ENCODE data around the gene C9. TPM values are rescaled to one million over a fixed set of nuclear protein-coding genes. Genes with fewer than 3 reads are reported as not detected.

Gene C9
- total RNA-seq, 2 donors from 2014 or later: not detected

GRCh38 chr5:39395521-39395920 is 31.2 kb upstream of the C9 start:
- Mint-ChIP-seq H3K4me1 (ENCODE audit: low read depth) (no peaks in the 10 kb centered on the region), H3K27ac (no peak overlapping the region), H3K27me3 (ENCODE audit: low read depth) (no peaks in the 10 kb centered on the region), H3K36me3 (ENCODE audit: insufficient read depth in 2 of 2) (no peaks in the 10 kb centered on the region), H3K9me3 (no peaks in the 10 kb centered on the region), H3K4me3 (no peak overlapping the region)
- ATAC-seq (replicated peaks in 1 of 2): no peak
- no peak for DNase-seq

- Mint-ChIP-seq H3K4me1 (ENCODE audit: low read depth) (no peaks in the 10 kb centered on the region), H3K27ac (no peak overlapping the region), H3K4me3 (no peak overlapping the region), H3K27me3 (ENCODE audit: low read depth) (no peaks in the 10 kb centered on the region), H3K36me3 (ENCODE audit: insufficient read depth in 2 of 2) (no peaks in the 10 kb centered on the region), H3K9me3 (no peaks in the 10 kb centered on the region)
- no peak for DNase-seq
- no peak for ATAC-seq (replicated peaks in 1 of 2)
These were observed 30.7 kb upstream of the C9 start for GRCh38 chr5:39394946-39395345.

GRCh38 chr5:39390945-39391344 is 26.6 kb upstream of the C9 start:
- H3K27me3 Mint-ChIP-seq (ENCODE audit: low read depth): no peaks in the 10 kb centered on the region
- ATAC-seq (replicated peaks in 1 of 2) (no peak), DNase-seq (no peak)
- H3K36me3 Mint-ChIP-seq (ENCODE audit: insufficient read depth in 2 of 2): no peaks in the 10 kb centered on the region
- H3K4me3 Mint-ChIP-seq: no peak overlapping the region
- H3K9me3 Mint-ChIP-seq: no peaks in the 10 kb centered on the region
- H3K4me1 Mint-ChIP-seq (ENCODE audit: low read depth): no peaks in the 10 kb centered on the region
- H3K27ac Mint-ChIP-seq: no peak overlapping the region

GRCh38 chr5:39387293-39387692 is 23.0 kb upstream of the C9 start:
- peaks cover 7% of the 10 kb centered on the region for H3K27me3 Mint-ChIP-seq (ENCODE audit: low read depth)
- H3K9me3 Mint-ChIP-seq: no peaks in the 10 kb centered on the region
- H3K4me3 Mint-ChIP-seq: no peak overlapping the region
- no peaks in the 10 kb centered on the region for H3K36me3 Mint-ChIP-seq (ENCODE audit: insufficient read depth in 2 of 2)
- no peaks in the 10 kb centered on the region for H3K4me1 Mint-ChIP-seq (ENCODE audit: low read depth)
- ATAC-seq (replicated peaks in 1 of 2): no peak
- no peak for DNase-seq
- H3K27ac Mint-ChIP-seq: no peak overlapping the region

- Mint-ChIP-seq H3K27ac (no peak overlapping the region), H3K27me3 (ENCODE audit: low read depth) (peaks cover 10% of the 10 kb centered on the region), H3K4me3 (no peak overlapping the region), H3K4me1 (ENCODE audit: low read depth) (no peaks in the 10 kb centered on the region), H3K36me3 (ENCODE audit: insufficient read depth in 2 of 2) (no peaks in the 10 kb centered on the region), H3K9me3 (no peaks in the 10 kb centered on the region)
- DNase-seq (no peak), ATAC-seq (replicated peaks in 1 of 2) (no peak)
These were observed 20.0 kb upstream of the C9 start for GRCh38 chr5:39384271-39384670.

GRCh38 chr5:39381376-39381775 is 17.1 kb upstream of the C9 start:
- H3K27ac Mint-ChIP-seq: no peak overlapping the region
- H3K36me3 Mint-ChIP-seq (ENCODE audit: insufficient read depth in 2 of 2): no peaks in the 10 kb centered on the region
- no peaks in the 10 kb centered on the region for H3K4me1 Mint-ChIP-seq (ENCODE audit: low read depth)
- no peak overlapping the region for H3K4me3 Mint-ChIP-seq
- ATAC-seq (replicated peaks in 1 of 2) (no peak), DNase-seq (no peak)
- H3K9me3 Mint-ChIP-seq: no peaks in the 10 kb centered on the region
- peaks cover 17% of the 10 kb centered on the region for H3K27me3 Mint-ChIP-seq (ENCODE audit: low read depth)

GRCh38 chr5:39379693-39380092 is 15.4 kb upstream of the C9 start:
- H3K9me3 Mint-ChIP-seq: no peaks in the 10 kb centered on the region
- ATAC-seq (replicated peaks in 1 of 2) (no peak), DNase-seq (no peak)
- no peak overlapping the region for H3K27ac Mint-ChIP-seq
- no peak overlapping the region for H3K4me3 Mint-ChIP-seq
- H3K4me1 Mint-ChIP-seq (ENCODE audit: low read depth): no peaks in the 10 kb centered on the region
- peaks cover 17% of the 10 kb centered on the region for H3K27me3 Mint-ChIP-seq (ENCODE audit: low read depth)
- H3K36me3 Mint-ChIP-seq (ENCODE audit: insufficient read depth in 2 of 2): no peaks in the 10 kb centered on the region

GRCh38 chr5:39377613-39378012 is 13.3 kb upstream of the C9 start:
- H3K4me3 Mint-ChIP-seq: no peak overlapping the region
- H3K27me3 Mint-ChIP-seq (ENCODE audit: low read depth): peaks cover 14% of the 10 kb centered on the region
- no peak for ATAC-seq (replicated peaks in 1 of 2)

GRCh38 chr5:39376293-39376714 is 12.0 kb upstream of the C9 start:
- no peaks in the 10 kb centered on the region for H3K9me3 Mint-ChIP-seq
- no peaks in the 10 kb centered on the region for H3K4me1 Mint-ChIP-seq (ENCODE audit: low read depth)
- peak; percentile 46 to 55 for DNase-seq
- H3K27ac Mint-ChIP-seq: no peak overlapping the region
- H3K4me3 Mint-ChIP-seq: no peak overlapping the region
- H3K27me3 Mint-ChIP-seq (ENCODE audit: low read depth): peaks cover 7% of the 10 kb centered on the region
- peak; percentile 61 to 67 for ATAC-seq (replicated peaks in 1 of 2)
- no peaks in the 10 kb centered on the region for H3K36me3 Mint-ChIP-seq (ENCODE audit: insufficient read depth in 2 of 2)

More at GRCh38 chr5:39377613-39378012, 13.3 kb upstream of the C9 start:
- no peaks in the 10 kb centered on the region for H3K9me3 Mint-ChIP-seq
- no peak overlapping the region for H3K27ac Mint-ChIP-seq
- DNase-seq: no peak
- no peaks in the 10 kb centered on the region for H3K36me3 Mint-ChIP-seq (ENCODE audit: insufficient read depth in 2 of 2)
- H3K4me1 Mint-ChIP-seq (ENCODE audit: low read depth): no peaks in the 10 kb centered on the region

GRCh38 chr5:39373791-39374190 is 9.5 kb upstream of the C9 start:
- no peaks in the 10 kb centered on the region for H3K9me3 Mint-ChIP-seq
- peaks cover 7% of the 10 kb centered on the region for H3K27me3 Mint-ChIP-seq (ENCODE audit: low read depth)
- H3K27ac Mint-ChIP-seq: no peak overlapping the region
- no peak for ATAC-seq (replicated peaks in 1 of 2)
- DNase-seq: no peak
- H3K4me1 Mint-ChIP-seq (ENCODE audit: low read depth): no peaks in the 10 kb centered on the region
- H3K36me3 Mint-ChIP-seq (ENCODE audit: insufficient read depth in 2 of 2): no peaks in the 10 kb centered on the region
- no peak overlapping the region for H3K4me3 Mint-ChIP-seq

GRCh38 chr5:39371367-39371635 is 7.0 kb upstream of the C9 start:
- DNase-seq (no peak), ATAC-seq (replicated peaks in 1 of 2) (peak in 1 of 2 donors; percentile 67)
- Mint-ChIP-seq H3K4me1 (ENCODE audit: low read depth) (no peaks in the 10 kb centered on the region), H3K27me3 (ENCODE audit: low read depth) (no peaks in the 10 kb centered on the region), H3K9me3 (no peaks in the 10 kb centered on the region), H3K36me3 (ENCODE audit: insufficient read depth in 2 of 2) (no peaks in the 10 kb centered on the region), H3K4me3 (no peak overlapping the region), H3K27ac (no peak overlapping the region)

- no peaks in the 10 kb centered on the region for H3K9me3 Mint-ChIP-seq
- no peaks in the 10 kb centered on the region for H3K36me3 Mint-ChIP-seq (ENCODE audit: insufficient read depth in 2 of 2)
- H3K27me3 Mint-ChIP-seq (ENCODE audit: low read depth): no peaks in the 10 kb centered on the region
- no peak overlapping the region for H3K27ac Mint-ChIP-seq
- no peak overlapping the region for H3K4me3 Mint-ChIP-seq
- no peaks in the 10 kb centered on the region for H3K4me1 Mint-ChIP-seq (ENCODE audit: low read depth)
- no peak for ATAC-seq (replicated peaks in 1 of 2)
- no peak for DNase-seq
These were observed 6.5 kb upstream of the C9 start for GRCh38 chr5:39370555-39371366.

GRCh38 chr5:39369123-39369815 is 5.0 kb upstream of the C9 start:
- Mint-ChIP-seq H3K9me3 (no peaks in the 10 kb centered on the region), H3K27ac (no peak overlapping the region), H3K36me3 (ENCODE audit: insufficient read depth in 2 of 2) (no peaks in the 10 kb centered on the region), H3K4me1 (ENCODE audit: low read depth) (no peaks in the 10 kb centered on the region), H3K27me3 (ENCODE audit: low read depth) (no peaks in the 10 kb centered on the region), H3K4me3 (no peak overlapping the region)
- DNase-seq (no peak), ATAC-seq (replicated peaks in 1 of 2) (no peak)

- H3K27me3 Mint-ChIP-seq (ENCODE audit: low read depth): no peaks in the 10 kb centered on the region
- no peaks in the 10 kb centered on the region for H3K4me1 Mint-ChIP-seq (ENCODE audit: low read depth)
- H3K27ac Mint-ChIP-seq: no peak overlapping the region
- DNase-seq (no peak), ATAC-seq (replicated peaks in 1 of 2) (no peak)
- H3K9me3 Mint-ChIP-seq: no peaks in the 10 kb centered on the region
- no peak overlapping the region for H3K4me3 Mint-ChIP-seq
- no peaks in the 10 kb centered on the region for H3K36me3 Mint-ChIP-seq (ENCODE audit: insufficient read depth in 2 of 2)
These were observed 3.8 kb upstream of the C9 start for GRCh38 chr5:39368116-39368515.
